Frontal cortex (tissue), 4 donors: ENCODE measurements around the gene FAM120C. TPM values are rescaled to one million over a fixed set of nuclear protein-coding genes. Genes with fewer than 3 reads are reported as not detected.

Experiments used
- DNase-seq, 2 donors: peaks; one replicate each; pipeline ENCODE4 v3.0.0; 2012; ENCODE audit warnings: low spot score in 2 of 2
- FAIRE-seq: peaks from 2 replicates; lab custom pipeline; 2012; peaks lifted over from hg19 to GRCh38; lab: Jason Lieb, UNC
- small RNA-seq: library from RNA; depleted of rRNA; stranded (forward); fragments of <200 nt; gene quantifications from one replicate; pipeline ENCODE3, GENCODE V24; 2014
- total RNA-seq: library from RNA; depleted of rRNA; stranded (reverse); fragments of >200 nt; gene quantifications from one replicate; pipeline ENCODE4 v1.2.3, GENCODE V29; 2014
- donor health status: control.
- donor health status: control.
- donor health status: control.

Gene FAM120C
- total RNA-seq, 1 donor from 2014 or later, result 5.7 TPM

- DNase-seq (peak; percentile 73 to 77), FAIRE-seq (no peak)
Measured at GRCh38 chrX:54044126-54044876, 138.8 kb downstream of the FAM120C start, which contains the start of gene PHF8. PHF8 (minus strand) TSS chrX:54044473; CDS start chrX:54042728, 1,745 bp downstream.

- FAIRE-seq, result no peak
- DNase-seq, result peak in 1 of 2 donors; percentile 4
Measured at GRCh38 chrX:54043541-54044125, 139.4 kb downstream of the FAM120C start.

DNA sequence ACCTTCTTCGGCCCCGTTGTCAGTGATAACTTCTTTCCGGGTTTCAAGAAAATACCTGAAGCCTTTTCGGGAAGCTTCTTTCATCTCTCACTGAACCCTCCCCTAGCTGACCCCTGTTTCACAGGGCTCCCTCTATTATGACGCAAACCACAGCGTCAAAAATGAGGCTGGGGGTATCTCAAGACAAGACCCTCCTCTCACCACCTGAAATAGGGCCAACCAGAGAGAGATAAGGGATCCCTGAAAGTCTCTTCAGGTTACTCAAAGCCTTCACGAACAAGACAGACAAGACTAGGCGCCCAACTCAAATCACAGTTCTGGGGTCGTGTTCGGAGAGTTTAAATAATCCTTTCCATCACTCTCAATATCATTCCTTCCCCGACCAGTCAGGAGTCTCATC, 140.0 kb downstream of the FAM120C start:
- FAIRE-seq, result no peak
- DNase-seq, result no peak

DNA sequence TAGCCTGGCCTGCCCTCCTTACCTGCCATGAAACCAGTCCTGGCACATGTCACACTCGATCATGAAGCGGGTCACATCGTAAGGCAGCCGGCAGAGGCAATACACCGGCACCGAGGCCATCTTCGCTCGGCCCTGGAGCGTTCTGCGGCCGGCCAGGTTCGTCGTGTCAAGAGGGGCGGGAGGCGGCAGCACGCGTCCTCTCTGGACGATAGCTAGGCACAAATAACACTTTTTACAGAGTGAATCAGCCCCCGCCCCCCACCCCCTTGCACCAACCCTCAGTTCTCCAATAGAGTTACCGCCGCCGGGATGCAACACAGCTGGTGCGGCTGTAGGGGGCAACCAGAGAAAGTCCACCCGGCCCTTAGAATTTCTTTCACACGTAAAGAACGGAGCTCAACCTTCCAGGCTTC, 140.4 kb downstream of the FAM120C start:
- DNase-seq (peak in 1 of 2 donors; percentile 32), FAIRE-seq (no peak)

GRCh38 chrX:54030329-54030728, 152.7 kb downstream of the FAM120C start:
- DNase-seq, result no peak
- FAIRE-seq, result no peak

- DNase-seq, result no peak
- no peak for FAIRE-seq
Measured at GRCh38 chrX:54029529-54030143, 153.4 kb downstream of the FAM120C start.

DNA sequence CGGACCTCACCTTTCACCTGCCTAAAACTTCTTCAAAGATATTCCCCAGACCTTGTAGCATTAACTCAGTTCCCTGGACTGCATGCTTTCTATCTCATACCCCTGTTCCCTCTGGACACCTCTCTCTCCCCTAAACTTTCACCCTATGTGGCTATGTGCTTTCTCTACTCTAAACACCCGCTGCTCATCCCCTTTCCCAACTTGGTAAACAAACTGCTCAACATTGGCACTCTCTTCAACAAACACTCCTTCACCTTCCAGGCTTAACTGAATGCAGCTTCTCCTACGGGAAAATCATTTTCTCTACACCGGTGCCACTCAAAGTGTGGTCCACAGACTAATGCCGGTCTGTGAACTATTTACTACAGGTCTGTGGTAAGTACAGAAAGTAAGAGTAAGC, 158.7 kb downstream of the FAM120C start:
- DNase-seq (no peak), FAIRE-seq (no peak)

Small RNAs within 50 kb of the gene (small RNA-seq; reads per million reads assigned to genes)
- gene AL589872.1, result not detected

Other genes starting within 250 kb of the FAM120C start
- 11.0 TPM for gene PHF8, start 138.8 kb downstream of the FAM120C start, total RNA-seq
- 71.3 TPM for gene WNK3, start 174.8 kb upstream of the FAM120C start, total RNA-seq